ENCODE data around the gene PRDM16. TPM values are rescaled to one million over a fixed set of nuclear protein-coding genes. Genes with fewer than 3 reads are reported as not detected.

Gene PRDM16
- total and polyA plus RNA-seq, 2 donors (not counting 1 experiment from before 2014, with no cell fraction given): 0.03 to 0.12 TPM

- no peak overlapping the region for H3K27ac Mint-ChIP-seq
- peaks cover 0 to 33% (median 4%) of the 10 kb centered on the region in 4 experiments for H3K27me3 ChIP-seq (replicated peaks in 1 of 4; ENCODE audit: control extremely low read depth in 1 of 4, control insufficient read depth in 3 of 4, insufficient read depth in 4 of 4, low read length in 3 of 4)
- DNase-seq (no peak), ATAC-seq (ENCODE audit: low read depth) (no peak)
- H3K4me3 ChIP-seq (ENCODE audit: control extremely low read depth in 1 of 5, extremely low read depth in 1 of 5, insufficient read depth in 1 of 5, low read depth in 2 of 5, low read length in 4 of 5): no peak overlapping the region
- peaks cover 0 to 2% (median 0%) of the 10 kb centered on the region in 3 donors for H3K9me3 ChIP-seq (ENCODE audit: control extremely low read depth in 1 of 3, control insufficient read depth in 2 of 3, insufficient read depth in 1 of 3, low read length in 2 of 3)
- H3K36me3 ChIP-seq (replicated peaks in 1 of 2; ENCODE audit: control extremely low read depth in 1 of 2, control insufficient read depth in 1 of 2, extremely low read depth in 1 of 2, insufficient read depth in 2 of 2, low read length in 1 of 2): no peaks in the 10 kb centered on the region
- H3K4me3 Mint-ChIP-seq: no peak overlapping the region
- ChIA-PET CTCF (no interaction called here), POLR2A (no interaction called here)
- no peak for TF ChIP-seq EZH2 (IDR thresholded peaks at IDR 0.05; ENCODE audit: borderline replicate concordance, insufficient read depth, low read depth, low read length, poor library complexity, severe bottlenecking)
- TF ChIP-seq CTCF (IDR thresholded peaks at IDR 0.05): no peak
- peaks cover 0 to 4% of the 10 kb centered on the region in 2 donors for H3K4me1 ChIP-seq (ENCODE audit: control insufficient read depth in 2 of 2, insufficient read depth in 2 of 2, low read length in 2 of 2)
- no peak overlapping the region for H3K4me2 ChIP-seq (replicated peaks; ENCODE audit: low read depth, low read length, poor library complexity, severe bottlenecking)
- H3K9ac ChIP-seq (ENCODE audit: low read length): no peak overlapping the region
- H3K9me3 Mint-ChIP-seq (ENCODE audit: insufficient read depth): no peaks in the 10 kb centered on the region
- 82% methylated on average over 7 of the region's 7 CpGs for WGBS (ENCODE audit: insufficient coverage)
- H4K20me1 ChIP-seq (ENCODE audit: control insufficient read depth, insufficient read depth, low read length, poor library complexity, severe bottlenecking): no peaks in the 10 kb centered on the region
- intact Hi-C loops (cut with micrococcal nuclease): no loop called here
- H3K79me2 ChIP-seq (ENCODE audit: control insufficient read depth, insufficient read depth, low read length): no peaks in the 10 kb centered on the region
- H3K27me3 Mint-ChIP-seq: peaks cover 21% of the 10 kb centered on the region
- peaks cover 6% of the 10 kb centered on the region for H3K4me1 Mint-ChIP-seq
- no peak overlapping the region for H2AFZ ChIP-seq (ENCODE audit: insufficient read depth, low read depth, low read length, poor library complexity, severe bottlenecking)
- no peak overlapping the region for H3K27ac ChIP-seq (ENCODE audit: low read length in 2 of 2)
Measured at GRCh38 chr1:3065797-3066196, 3.2 kb upstream of the PRDM16 start.

- CTCF ChIA-PET: no interaction called here
- Histone ChIP-seq H3K9me3 (ENCODE audit: control extremely low read depth in 1 of 3, control insufficient read depth in 2 of 3, insufficient read depth in 1 of 3, low read length in 2 of 3) (peaks cover 0 to 6% (median 0%) of the 10 kb centered on the region in 3 donors), H4K20me1 (ENCODE audit: control insufficient read depth, insufficient read depth, low read length, poor library complexity, severe bottlenecking) (no peaks in the 10 kb centered on the region), H3K27me3 (replicated peaks in 1 of 4; ENCODE audit: control extremely low read depth in 1 of 4, control insufficient read depth in 3 of 4, insufficient read depth in 4 of 4, low read length in 3 of 4) (peaks cover 0 to 37% (median 4%) of the 10 kb centered on the region in 4 experiments), H2AFZ (ENCODE audit: insufficient read depth, low read depth, low read length, poor library complexity, severe bottlenecking) (no peak overlapping the region), H3K4me2 (replicated peaks; ENCODE audit: low read depth, low read length, poor library complexity, severe bottlenecking) (no peak overlapping the region), H3K27ac (ENCODE audit: low read length in 2 of 2) (no peak overlapping the region), H3K4me1 (ENCODE audit: control insufficient read depth in 2 of 2, insufficient read depth in 2 of 2, low read length in 2 of 2) (peaks cover 0 to 4% of the 10 kb centered on the region in 2 donors), H3K79me2 (ENCODE audit: control insufficient read depth, insufficient read depth, low read length) (no peaks in the 10 kb centered on the region), H3K9ac (ENCODE audit: low read length) (no peak overlapping the region), H3K36me3 (replicated peaks in 1 of 2; ENCODE audit: control extremely low read depth in 1 of 2, control insufficient read depth in 1 of 2, extremely low read depth in 1 of 2, insufficient read depth in 2 of 2, low read length in 1 of 2) (no peaks in the 10 kb centered on the region), H3K4me3 (ENCODE audit: control extremely low read depth in 1 of 5, extremely low read depth in 1 of 5, insufficient read depth in 1 of 5, low read depth in 2 of 5, low read length in 4 of 5) (no peak overlapping the region)
- intact Hi-C loops (cut with micrococcal nuclease): no loop called here
- Mint-ChIP-seq H3K27me3 (peaks cover 21% of the 10 kb centered on the region), H3K9me3 (ENCODE audit: insufficient read depth) (no peaks in the 10 kb centered on the region), H3K4me3 (no peak overlapping the region), H3K27ac (no peak overlapping the region), H3K4me1 (peaks cover 6% of the 10 kb centered on the region)
- no peak for DNase-seq
- WGBS (ENCODE audit: insufficient coverage): 70% methylated on average over 11 of the region's 11 CpGs
- TF ChIP-seq CTCF (IDR thresholded peaks at IDR 0.05) (no peak), EZH2 (IDR thresholded peaks at IDR 0.05; ENCODE audit: borderline replicate concordance, insufficient read depth, low read depth, low read length, poor library complexity, severe bottlenecking) (no peak)
- no peak for ATAC-seq (ENCODE audit: low read depth)
- POLR2A ChIA-PET: interaction anchor here (0.6 kb wide), 1 partner anchor 115 kb away, joined by 3 read pairs; no protein-coding TSS in a partner anchor
Measured at GRCh38 chr1:3066250-3066711, 2.7 kb upstream of the PRDM16 start.
